Liver (tissue), 9 donors: ENCODE measurements around the gene MYOT. TPM values are rescaled to one million over a fixed set of nuclear protein-coding genes. Genes with fewer than 3 reads are reported as not detected.

Experiments used
- DNase-seq: peaks from one replicate; pipeline ENCODE4 v3.0.0-alpha.2; 2017; ENCODE audit warnings: low spot score
- H3K27ac ChIP-seq, 2 donors: one replicate each; pipeline ENCODE4 v1.7.0; 2013; ENCODE audit warnings: inconsistent platforms in 2 of 2, low read length in 2 of 2, control low read depth in 1 of 2, low read depth in 1 of 2, mild to moderate bottlenecking in 1 of 2
- H3K27me3 ChIP-seq, 4 donors: one replicate each; pipeline versions ENCODE4 v1.6.1 to v1.7.0; 2013; ENCODE audit warnings: low read length in 3 of 4, inconsistent platforms in 1 of 4, mild to moderate bottlenecking in 1 of 4, moderate library complexity in 1 of 4; ENCODE audit not compliant: control insufficient read depth in 4 of 4, insufficient read depth in 4 of 4
- H3K36me3 ChIP-seq, 4 donors: one replicate each; pipeline versions ENCODE4 v1.6.1 to v1.7.0; 2013; ENCODE audit warnings: low read length in 3 of 4, mild to moderate bottlenecking in 3 of 4, low read depth in 1 of 4, moderate library complexity in 1 of 4; ENCODE audit not compliant: control insufficient read depth in 4 of 4, insufficient read depth in 3 of 4
- H3K4me1 ChIP-seq, 4 donors: one replicate each; pipeline versions ENCODE4 v1.6.1 to v1.7.0; 2013; ENCODE audit warnings: low read length in 3 of 4, mild to moderate bottlenecking in 3 of 4, moderate library complexity in 1 of 4; ENCODE audit not compliant: control insufficient read depth in 4 of 4, insufficient read depth in 4 of 4
- H3K4me3 ChIP-seq, 3 donors: one replicate each; pipeline versions ENCODE4 v1.6.1 to v1.7.0; 2013; ENCODE audit warnings: low read length in 3 of 3, control low read depth in 1 of 3, low read depth in 1 of 3, mild to moderate bottlenecking in 1 of 3
- H3K9ac ChIP-seq, 2 donors: one replicate each; pipeline ENCODE4 v1.7.0; 2013; ENCODE audit warnings: low read length in 2 of 2, mild to moderate bottlenecking in 2 of 2, moderate library complexity in 2 of 2, control low read depth in 1 of 2, low read depth in 1 of 2
- H3K9me3 ChIP-seq, 4 donors: one replicate each; pipeline versions ENCODE4 v1.6.1 to v1.7.0; 2013; ENCODE audit warnings: low read length in 3 of 4; ENCODE audit not compliant: control insufficient read depth in 4 of 4
- ATF3 ChIP-seq: IDR thresholded peaks from 2 replicates; pipeline ENCODE4 v1.6.1; 2016; ENCODE audit warnings: antibody characterized with exemption
- EGR1 ChIP-seq, 2 donors: IDR thresholded peaks; 2 replicates each; pipeline ENCODE4 v1.6.1; 2016 to 2018; ENCODE audit warnings: antibody characterized with exemption in 2 of 2, low read depth in 2 of 2
- FOXA2 ChIP-seq: IDR thresholded peaks from 2 replicates; pipeline ENCODE4 v1.6.1; 2016; ENCODE audit warnings: antibody characterized with exemption
- GABPA ChIP-seq, 2 donors: IDR thresholded peaks in 1 of 2; conservative IDR thresholded peaks in 1 of 2; 2 replicates each; pipeline ENCODE4 v1.6.1; 2016; ENCODE audit warnings: antibody characterized with exemption in 2 of 2, mild to moderate bottlenecking in 1 of 2, moderate library complexity in 1 of 2
- HNF4A ChIP-seq, 2 donors: conservative IDR thresholded peaks; 2 replicates each; pipeline ENCODE4 v1.6.1; 2016; ENCODE audit warnings: antibody characterized with exemption in 2 of 2, mild to moderate bottlenecking in 2 of 2
- HNF4G ChIP-seq: IDR thresholded peaks from 2 replicates; pipeline ENCODE4 v1.6.1; 2016; ENCODE audit warnings: antibody characterized with exemption
- JUND ChIP-seq, 2 donors: IDR thresholded peaks; 2 replicates each; pipeline ENCODE4 v1.6.1; 2016; ENCODE audit warnings: antibody characterized with exemption in 2 of 2
- NR2F2 ChIP-seq: IDR thresholded peaks from 2 replicates; pipeline ENCODE4 v1.6.1; 2016; ENCODE audit warnings: antibody characterized with exemption
- RAD21 ChIP-seq, 2 donors: IDR thresholded peaks; 2 replicates each; pipeline ENCODE4 v1.6.1; 2016; ENCODE audit warnings: antibody characterized with exemption in 2 of 2, mild to moderate bottlenecking in 2 of 2
- RXRA ChIP-seq, 2 donors: IDR thresholded peaks; 2 replicates each; pipeline ENCODE4 v1.6.1; 2017 to 2018; ENCODE audit warnings: antibody characterized with exemption in 2 of 2, mild to moderate bottlenecking in 1 of 2
- TAF1 ChIP-seq: conservative IDR thresholded peaks from 2 replicates; pipeline ENCODE4 v1.6.1; 2016; ENCODE audit warnings: antibody characterized with exemption, mild to moderate bottlenecking
- YY1 ChIP-seq: IDR thresholded peaks from 2 replicates; pipeline ENCODE4 v1.6.1; 2016; ENCODE audit warnings: antibody characterized with exemption, mild to moderate bottlenecking
- WGBS: extraction: QIAGEN DNeasy Blood & Tissue Kit; methylation state at CpG from one replicate; pipeline ENCODE4 v1.1.7; 2013; 5-methylcytosine and 5-hydroxymethylcytosine counted together
- polyA plus RNA-seq, 2 donors: library from polyadenylated mRNA; stranded (reverse) in 1 of 2; unstranded in 1 of 2; fragments of 200-250 nt in 1 of 2; fragments of >200 nt in 1 of 2; fragmentation: Nextera tagmentation in 1 of 2; extraction: Ambion mirVana in 1 of 2; gene quantifications; one replicate each; pipeline versions ENCODE4 v1.2.1 to v1.2.3, GENCODE V29; 2013 to 2015
- total RNA-seq, 2 donors: library from RNA; depleted of rRNA; stranded (reverse); fragments of >200 nt; gene quantifications; one replicate each; pipeline ENCODE4 v1.2.3, GENCODE V29; 2014
- TF ChIP-seq, protein P1 (sequence below): IDR thresholded peaks from 2 replicates; pipeline ENCODE4 v1.6.1; 2016; ENCODE audit warnings: antibody characterized with exemption
- TF ChIP-seq, protein P2 (sequence below): fragments of 150-350 bp; IDR thresholded peaks from 2 replicates; pipeline ENCODE4 v1.5.1; 2017; ENCODE audit warnings: improper control_type of control experiment, low read depth, low read length; ENCODE audit not compliant: missing input control
- TF ChIP-seq, protein P3 (sequence below): IDR thresholded peaks from 2 replicates; pipeline ENCODE4 v1.6.1; 2016; ENCODE audit warnings: antibody characterized with exemption, mild to moderate bottlenecking
- TF ChIP-seq, protein P4 (sequence below): IDR thresholded peaks from 2 replicates; pipeline ENCODE4 v1.6.1; 2016; ENCODE audit warnings: antibody characterized with exemption
- donor health status: healthy.
- donor health status: healthy.
- donor health status: healthy.
- donor health status: healthy.
- donor health status: healthy.

MYOT gene
- total and polyA plus RNA-seq, 4 donors: 0.05 to 1.3 (median 0.34) TPM

DNA sequence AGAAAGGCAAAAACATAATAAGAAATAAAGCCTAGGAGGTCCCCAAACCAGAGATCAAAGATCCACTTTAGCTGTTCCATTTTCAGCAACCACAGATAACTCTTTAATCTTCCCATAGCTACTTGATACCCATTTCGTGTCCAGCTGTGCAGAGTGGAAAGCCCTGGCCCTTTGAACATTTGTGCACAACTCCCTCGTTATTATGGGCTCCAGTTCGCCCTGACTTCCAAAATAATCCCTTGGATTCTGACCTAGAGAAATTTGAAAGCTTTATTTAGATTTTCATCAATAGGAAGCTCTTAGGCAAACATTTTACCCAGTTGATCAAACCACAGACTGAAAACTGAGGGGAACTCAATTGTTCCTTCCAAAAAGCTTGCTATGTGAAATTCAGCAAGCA, 4.8 kb downstream of the MYOT start:
- no peaks in the 10 kb centered on the region for H3K4me1 ChIP-seq
- 85% methylated on average over 3 of the region's 3 CpGs for WGBS
- H3K36me3 ChIP-seq: no peaks in the 10 kb centered on the region
- H3K9me3 ChIP-seq: no peaks in the 10 kb centered on the region
- no peak for TF ChIP-seq GABPA (IDR thresholded peaks at IDR 0.05 in 1 of 2, conservative IDR thresholded peaks at IDR 0.05 in 1 of 2)
- no peak for TF ChIP-seq ATF3
- no peak for TF ChIP-seq RAD21 (IDR thresholded peaks at IDR 0.05)
- TF ChIP-seq YY1: no peak
- no peak for TF ChIP-seq NR2F2
- TF ChIP-seq, protein P1, sequence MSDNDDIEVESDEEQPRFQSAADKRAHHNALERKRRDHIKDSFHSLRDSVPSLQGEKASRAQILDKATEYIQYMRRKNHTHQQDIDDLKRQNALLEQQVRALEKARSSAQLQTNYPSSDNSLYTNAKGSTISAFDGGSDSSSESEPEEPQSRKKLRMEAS: no peak
- no peak for TF ChIP-seq FOXA2
- DNase-seq: no peak
- H3K27ac ChIP-seq: no peak overlapping the region
- no peak overlapping the region for H3K4me3 ChIP-seq
- H3K9ac ChIP-seq: no peak overlapping the region
- no peaks in the 10 kb centered on the region for H3K27me3 ChIP-seq

DNA sequence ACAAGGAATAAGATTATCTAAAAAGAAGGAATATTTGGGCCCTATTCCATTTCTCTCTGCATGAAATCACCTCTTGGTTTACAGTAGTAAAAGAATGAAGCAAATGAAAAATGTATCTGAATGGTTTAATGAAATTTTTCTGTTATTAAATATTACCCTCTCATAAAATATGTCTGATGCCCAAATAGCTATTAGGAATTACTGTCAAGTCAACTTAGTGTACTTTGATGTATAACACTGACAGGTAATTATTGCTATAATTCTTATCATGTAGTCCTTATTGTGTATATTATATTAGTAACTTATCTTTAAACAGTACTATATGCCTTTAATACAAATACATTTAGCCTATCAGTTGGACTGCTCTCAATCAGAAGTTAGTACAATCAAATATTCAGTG, 8.4 kb downstream of the MYOT start:
- no peaks in the 10 kb centered on the region for H3K27me3 ChIP-seq
- no peaks in the 10 kb centered on the region for H3K9me3 ChIP-seq
- no peaks in the 10 kb centered on the region for H3K36me3 ChIP-seq
- no peak overlapping the region for H3K9ac ChIP-seq
- TF ChIP-seq HNF4A (conservative IDR thresholded peaks at IDR 0.05): no peak
- TF ChIP-seq ATF3: no peak
- TF ChIP-seq EGR1 (IDR thresholded peaks at IDR 0.05; ENCODE audit: low read depth in 2 of 2): no peak
- no peak for TF ChIP-seq GABPA (IDR thresholded peaks at IDR 0.05 in 1 of 2, conservative IDR thresholded peaks at IDR 0.05 in 1 of 2)
- TF ChIP-seq YY1: no peak
- TF ChIP-seq HNF4G: no peak
- TF ChIP-seq NR2F2: no peak
- no peak overlapping the region for H3K4me3 ChIP-seq
- no peak for DNase-seq
- no peaks in the 10 kb centered on the region for H3K4me1 ChIP-seq
- no peak overlapping the region for H3K27ac ChIP-seq

DNA sequence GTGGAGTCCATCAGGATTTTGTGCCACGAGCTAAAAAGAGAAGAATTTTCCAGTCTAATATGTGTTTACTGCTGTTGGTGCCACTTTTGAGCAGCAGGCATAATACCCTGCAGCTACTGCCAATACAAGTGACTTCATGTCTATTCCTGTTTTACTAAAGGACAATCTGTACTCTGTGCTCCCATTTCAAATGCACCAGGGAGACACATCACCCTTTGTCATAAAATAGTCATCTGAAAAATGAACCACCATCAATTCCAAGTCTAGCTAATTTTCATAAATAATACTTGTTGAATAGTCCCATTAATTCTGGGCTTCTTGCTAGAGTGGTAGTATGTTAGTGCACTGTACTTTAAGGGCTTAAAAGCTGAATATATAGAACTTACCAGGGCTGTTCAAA, 12.7 kb downstream of the MYOT start:
- Histone ChIP-seq H3K27ac (no peak overlapping the region), H3K9ac (no peak overlapping the region), H3K4me3 (no peak overlapping the region), H3K36me3 (no peaks in the 10 kb centered on the region), H3K9me3 (no peaks in the 10 kb centered on the region), H3K27me3 (no peaks in the 10 kb centered on the region), H3K4me1 (no peaks in the 10 kb centered on the region)
- no peak for DNase-seq
- 76% methylated on average over 1 of the region's 1 CpG for WGBS
- TF ChIP-seq JUND (IDR thresholded peaks at IDR 0.05): no peak
- TF ChIP-seq, protein P2, sequence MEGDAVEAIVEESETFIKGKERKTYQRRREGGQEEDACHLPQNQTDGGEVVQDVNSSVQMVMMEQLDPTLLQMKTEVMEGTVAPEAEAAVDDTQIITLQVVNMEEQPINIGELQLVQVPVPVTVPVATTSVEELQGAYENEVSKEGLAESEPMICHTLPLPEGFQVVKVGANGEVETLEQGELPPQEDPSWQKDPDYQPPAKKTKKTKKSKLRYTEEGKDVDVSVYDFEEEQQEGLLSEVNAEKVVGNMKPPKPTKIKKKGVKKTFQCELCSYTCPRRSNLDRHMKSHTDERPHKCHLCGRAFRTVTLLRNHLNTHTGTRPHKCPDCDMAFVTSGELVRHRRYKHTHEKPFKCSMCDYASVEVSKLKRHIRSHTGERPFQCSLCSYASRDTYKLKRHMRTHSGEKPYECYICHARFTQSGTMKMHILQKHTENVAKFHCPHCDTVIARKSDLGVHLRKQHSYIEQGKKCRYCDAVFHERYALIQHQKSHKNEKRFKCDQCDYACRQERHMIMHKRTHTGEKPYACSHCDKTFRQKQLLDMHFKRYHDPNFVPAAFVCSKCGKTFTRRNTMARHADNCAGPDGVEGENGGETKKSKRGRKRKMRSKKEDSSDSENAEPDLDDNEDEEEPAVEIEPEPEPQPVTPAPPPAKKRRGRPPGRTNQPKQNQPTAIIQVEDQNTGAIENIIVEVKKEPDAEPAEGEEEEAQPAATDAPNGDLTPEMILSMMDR: no peak
- TF ChIP-seq ATF3: no peak
- no peak for TF ChIP-seq YY1
- no peak for TF ChIP-seq FOXA2
- TF ChIP-seq NR2F2: no peak
- TF ChIP-seq HNF4G: no peak
- TF ChIP-seq, protein P3, sequence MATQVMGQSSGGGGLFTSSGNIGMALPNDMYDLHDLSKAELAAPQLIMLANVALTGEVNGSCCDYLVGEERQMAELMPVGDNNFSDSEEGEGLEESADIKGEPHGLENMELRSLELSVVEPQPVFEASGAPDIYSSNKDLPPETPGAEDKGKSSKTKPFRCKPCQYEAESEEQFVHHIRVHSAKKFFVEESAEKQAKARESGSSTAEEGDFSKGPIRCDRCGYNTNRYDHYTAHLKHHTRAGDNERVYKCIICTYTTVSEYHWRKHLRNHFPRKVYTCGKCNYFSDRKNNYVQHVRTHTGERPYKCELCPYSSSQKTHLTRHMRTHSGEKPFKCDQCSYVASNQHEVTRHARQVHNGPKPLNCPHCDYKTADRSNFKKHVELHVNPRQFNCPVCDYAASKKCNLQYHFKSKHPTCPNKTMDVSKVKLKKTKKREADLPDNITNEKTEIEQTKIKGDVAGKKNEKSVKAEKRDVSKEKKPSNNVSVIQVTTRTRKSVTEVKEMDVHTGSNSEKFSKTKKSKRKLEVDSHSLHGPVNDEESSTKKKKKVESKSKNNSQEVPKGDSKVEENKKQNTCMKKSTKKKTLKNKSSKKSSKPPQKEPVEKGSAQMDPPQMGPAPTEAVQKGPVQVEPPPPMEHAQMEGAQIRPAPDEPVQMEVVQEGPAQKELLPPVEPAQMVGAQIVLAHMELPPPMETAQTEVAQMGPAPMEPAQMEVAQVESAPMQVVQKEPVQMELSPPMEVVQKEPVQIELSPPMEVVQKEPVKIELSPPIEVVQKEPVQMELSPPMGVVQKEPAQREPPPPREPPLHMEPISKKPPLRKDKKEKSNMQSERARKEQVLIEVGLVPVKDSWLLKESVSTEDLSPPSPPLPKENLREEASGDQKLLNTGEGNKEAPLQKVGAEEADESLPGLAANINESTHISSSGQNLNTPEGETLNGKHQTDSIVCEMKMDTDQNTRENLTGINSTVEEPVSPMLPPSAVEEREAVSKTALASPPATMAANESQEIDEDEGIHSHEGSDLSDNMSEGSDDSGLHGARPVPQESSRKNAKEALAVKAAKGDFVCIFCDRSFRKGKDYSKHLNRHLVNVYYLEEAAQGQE: no peak
- TF ChIP-seq EGR1 (IDR thresholded peaks at IDR 0.05; ENCODE audit: low read depth in 2 of 2): no peak
- TF ChIP-seq RXRA (IDR thresholded peaks at IDR 0.05): no peak
- TF ChIP-seq TAF1: no peak
- TF ChIP-seq, protein P4, sequence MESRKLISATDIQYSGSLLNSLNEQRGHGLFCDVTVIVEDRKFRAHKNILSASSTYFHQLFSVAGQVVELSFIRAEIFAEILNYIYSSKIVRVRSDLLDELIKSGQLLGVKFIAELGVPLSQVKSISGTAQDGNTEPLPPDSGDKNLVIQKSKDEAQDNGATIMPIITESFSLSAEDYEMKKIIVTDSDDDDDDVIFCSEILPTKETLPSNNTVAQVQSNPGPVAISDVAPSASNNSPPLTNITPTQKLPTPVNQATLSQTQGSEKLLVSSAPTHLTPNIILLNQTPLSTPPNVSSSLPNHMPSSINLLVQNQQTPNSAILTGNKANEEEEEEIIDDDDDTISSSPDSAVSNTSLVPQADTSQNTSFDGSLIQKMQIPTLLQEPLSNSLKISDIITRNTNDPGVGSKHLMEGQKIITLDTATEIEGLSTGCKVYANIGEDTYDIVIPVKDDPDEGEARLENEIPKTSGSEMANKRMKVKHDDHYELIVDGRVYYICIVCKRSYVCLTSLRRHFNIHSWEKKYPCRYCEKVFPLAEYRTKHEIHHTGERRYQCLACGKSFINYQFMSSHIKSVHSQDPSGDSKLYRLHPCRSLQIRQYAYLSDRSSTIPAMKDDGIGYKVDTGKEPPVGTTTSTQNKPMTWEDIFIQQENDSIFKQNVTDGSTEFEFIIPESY: no peak
